HUES64 (cell line): ENCODE measurements around the gene UNC93B1. TPM values are rescaled to one million over a fixed set of nuclear protein-coding genes. Genes with fewer than 3 reads are reported as not detected.

Experiments
- H3K27ac ChIP-seq: 2 replicates; pipeline ENCODE4 v1.7.0; 2013; ENCODE audit warnings: low read depth, low read length, inconsistent platforms
- H3K27me3 ChIP-seq: 2 replicates; pipeline ENCODE4 v1.6.1; 2013; ENCODE audit warnings: mild to moderate bottlenecking, low read length; ENCODE audit not compliant: insufficient read depth
- H3K36me3 ChIP-seq: 2 replicates; pipeline ENCODE4 v1.6.1; 2013; ENCODE audit warnings: mild to moderate bottlenecking, low read length; ENCODE audit not compliant: insufficient read depth
- H3K4me1 ChIP-seq: 2 replicates; pipeline ENCODE4 v1.6.1; 2013; ENCODE audit warnings: mild to moderate bottlenecking, low read length, moderate library complexity; ENCODE audit not compliant: insufficient read depth
- H3K4me3 ChIP-seq: 2 replicates; pipeline ENCODE4 v1.5.1; 2013; ENCODE audit warnings: mild to moderate bottlenecking, low read length, moderate library complexity
- H3K9ac ChIP-seq: 2 replicates; pipeline ENCODE4 v1.6.1; 2013; ENCODE audit warnings: mild to moderate bottlenecking, low read depth, low read length
- H3K9me3 ChIP-seq: 2 replicates; pipeline ENCODE4 v1.6.1; 2013; ENCODE audit warnings: low read depth, low read length; ENCODE audit not compliant: insufficient read depth
- WGBS: fragments of 150-250, 120-280 bp; methylation state at CpG from one replicate; pipeline ENCODE4 v1.1.7; 2013; ENCODE audit warnings: missing lambda C conversion rate; 5-methylcytosine and 5-hydroxymethylcytosine counted together
- polyA plus RNA-seq, 2 experiments: library from polyadenylated mRNA; stranded (reverse); fragments of 50-300 nt; gene quantifications; one replicate each; pipeline ENCODE4 v1.2.3, GENCODE V29; 2013

UNC93B1 gene
- polyA plus RNA-seq (2013, experiment 1 of 2) = 12.0 TPM
- polyA plus RNA-seq (2013, experiment 2 of 2) = 12.4 TPM

- peaks cover 11% of the 10 kb centered on the region; the same call in 1 of the 2 replicates for H3K27me3 ChIP-seq
- H3K4me1 ChIP-seq = peaks cover 6% of the 10 kb centered on the region; the same call in 1 of the 2 replicates
- 6% methylated on average over 62 of the region's 64 CpGs for WGBS
- H3K9me3 ChIP-seq = no peaks in the 10 kb centered on the region
- H3K27ac ChIP-seq = no peak within 1 kb of the TSS
- no peak within 1 kb of the TSS for H3K9ac ChIP-seq
- no peaks in the 10 kb centered on the region for H3K36me3 ChIP-seq
- H3K4me3 ChIP-seq = peak within 1 kb of the TSS; percentile 55
Observed at GRCh38 chr11:68003846-68004550, at the start of gene UNC93B1. Gene UNC93B1, minus strand, starts transcription at chr11:68004097. Its CDS starts 54 bp downstream, at chr11:68004043.

- Histone ChIP-seq H3K4me3 (no peak overlapping the region), H3K9me3 (no peaks in the 10 kb centered on the region), H3K27ac (no peak overlapping the region), H3K9ac (no peak overlapping the region), H3K36me3 (peaks cover 23% of the 10 kb centered on the region), H3K4me1 (no peaks in the 10 kb centered on the region), H3K27me3 (no peaks in the 10 kb centered on the region)
- 90% methylated on average over 9 of the region's 9 CpGs for WGBS
Observed at GRCh38 chr11:68053117-68053516, 49.2 kb upstream of the UNC93B1 start.

GRCh38 chr11:68052137-68052873, 48.4 kb upstream of the UNC93B1 start:
- Histone ChIP-seq H3K27ac (no peak overlapping the region), H3K4me1 (no peaks in the 10 kb centered on the region), H3K4me3 (no peak overlapping the region), H3K9ac (no peak overlapping the region), H3K36me3 (peaks cover 16% of the 10 kb centered on the region), H3K9me3 (no peaks in the 10 kb centered on the region), H3K27me3 (no peaks in the 10 kb centered on the region)
- 91% methylated on average over 15 of the region's 15 CpGs for WGBS

GRCh38 chr11:68051191-68052136, 47.6 kb upstream of the UNC93B1 start:
- no peak overlapping the region for H3K9ac ChIP-seq
- H3K27ac ChIP-seq = no peak overlapping the region
- H3K4me3 ChIP-seq = no peak overlapping the region
- 86% methylated on average over 14 of the region's 14 CpGs for WGBS
- H3K27me3 ChIP-seq = no peaks in the 10 kb centered on the region
- H3K9me3 ChIP-seq = no peaks in the 10 kb centered on the region
- peaks cover 12% of the 10 kb centered on the region; the same call in 1 of the 2 replicates for H3K36me3 ChIP-seq
- no peaks in the 10 kb centered on the region for H3K4me1 ChIP-seq

- Histone ChIP-seq H3K4me3 (no peak overlapping the region), H3K27me3 (no peaks in the 10 kb centered on the region), H3K36me3 (peaks cover 12% of the 10 kb centered on the region; the same call in 1 of the 2 replicates), H3K9ac (no peak overlapping the region), H3K9me3 (no peaks in the 10 kb centered on the region), H3K4me1 (no peaks in the 10 kb centered on the region), H3K27ac (no peak overlapping the region)
- WGBS = 93% methylated on average over 18 of the region's 18 CpGs
Observed at GRCh38 chr11:68050371-68050841, 46.5 kb upstream of the UNC93B1 start.

- WGBS = 95% methylated on average over 40 of the region's 40 CpGs
- H3K9me3 ChIP-seq = no peaks in the 10 kb centered on the region
- H3K27ac ChIP-seq = no peak overlapping the region
- no peak overlapping the region for H3K9ac ChIP-seq
- no peaks in the 10 kb centered on the region for H3K4me1 ChIP-seq
- no peaks in the 10 kb centered on the region for H3K27me3 ChIP-seq
- H3K36me3 ChIP-seq = peaks cover 12% of the 10 kb centered on the region; the same call in 1 of the 2 replicates
- no peak overlapping the region for H3K4me3 ChIP-seq
Observed at GRCh38 chr11:68049509-68050370, 45.8 kb upstream of the UNC93B1 start.

- Histone ChIP-seq H3K36me3 (peaks cover 8% of the 10 kb centered on the region; the same call in 1 of the 2 replicates), H3K9me3 (no peaks in the 10 kb centered on the region), H3K9ac (no peak overlapping the region), H3K4me3 (no peak overlapping the region), H3K27me3 (no peaks in the 10 kb centered on the region), H3K4me1 (no peaks in the 10 kb centered on the region), H3K27ac (no peak overlapping the region)
- WGBS = 92% methylated on average over 35 of the region's 35 CpGs
Observed at GRCh38 chr11:68048681-68049508, 45.0 kb upstream of the UNC93B1 start.

- no peaks in the 10 kb centered on the region for H3K9me3 ChIP-seq
- H3K27me3 ChIP-seq = no peaks in the 10 kb centered on the region
- 94% methylated on average over 37 of the region's 37 CpGs for WGBS
- H3K4me3 ChIP-seq = no peak overlapping the region
- no peak overlapping the region for H3K9ac ChIP-seq
- no peaks in the 10 kb centered on the region for H3K36me3 ChIP-seq
- no peak overlapping the region for H3K27ac ChIP-seq
- H3K4me1 ChIP-seq = no peaks in the 10 kb centered on the region
Observed at GRCh38 chr11:68047437-68048290, 43.8 kb upstream of the UNC93B1 start.

GRCh38 chr11:68044898-68045351, 41.0 kb upstream of the UNC93B1 start:
- no peak overlapping the region for H3K9ac ChIP-seq
- WGBS = 96% methylated on average over 18 of the region's 18 CpGs
- no peaks in the 10 kb centered on the region for H3K9me3 ChIP-seq
- no peaks in the 10 kb centered on the region for H3K36me3 ChIP-seq
- no peaks in the 10 kb centered on the region for H3K27me3 ChIP-seq
- 0 out of 2 replicates have a peak, but pooled peaks cover 8% of the 10 kb centered on the region for H3K4me1 ChIP-seq
- no peak overlapping the region for H3K4me3 ChIP-seq
- no peak overlapping the region for H3K27ac ChIP-seq
